Peyer's patch (tissue), 4 donors: ENCODE results near the gene METTL17.
"Not testable (repeated sequence)": the region's sequence is repeated elsewhere in the genome, so short reads cannot be mapped to it uniquely, and the experiment has no call there.

Source experiments
- POLR2A ChIP-seq, 2 donors: fragments of 450-650 bp; IDR thresholded peaks; one replicate each; pipeline ENCODE4 v1.5.1; 2017; ENCODE audit warnings: antibody characterized with exemption in 2 of 2, mild to moderate bottlenecking in 2 of 2, moderate library complexity in 2 of 2
- TF ChIP-seq, protein P1 (sequence below), 6 experiments: fragments of 450-650 bp in 4 of 6; fragments of 200-600 bp in 2 of 6; sonication (generic) in 1 of 6; IDR thresholded peaks; one replicate each; pipeline ENCODE4 v1.5.1; 2017 to 2019; ENCODE audit warnings: antibody characterized with exemption in 6 of 6, mild to moderate bottlenecking in 3 of 6, moderate library complexity in 1 of 6

DNA sequence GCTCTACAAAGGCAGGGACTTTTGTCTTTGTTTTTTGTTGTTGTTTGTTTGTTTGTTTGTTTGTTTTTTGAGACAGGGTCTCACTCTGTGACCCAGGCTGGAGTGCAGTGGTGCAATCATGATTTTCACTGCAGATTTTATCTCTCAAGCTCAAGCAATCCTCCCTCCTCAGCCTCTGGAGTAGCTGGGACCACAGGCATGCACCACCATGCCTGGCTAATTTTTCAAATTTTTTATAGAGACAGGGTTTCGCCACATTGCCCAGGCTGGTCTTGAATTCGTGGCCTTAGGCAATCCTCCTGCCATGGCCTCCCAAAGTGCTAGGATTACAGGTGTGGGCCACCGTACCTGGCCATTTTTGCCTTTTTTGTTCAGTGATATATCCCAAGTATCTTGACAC lies 51.2 kb downstream of the METTL17 start:
- TF ChIP-seq, protein P1, sequence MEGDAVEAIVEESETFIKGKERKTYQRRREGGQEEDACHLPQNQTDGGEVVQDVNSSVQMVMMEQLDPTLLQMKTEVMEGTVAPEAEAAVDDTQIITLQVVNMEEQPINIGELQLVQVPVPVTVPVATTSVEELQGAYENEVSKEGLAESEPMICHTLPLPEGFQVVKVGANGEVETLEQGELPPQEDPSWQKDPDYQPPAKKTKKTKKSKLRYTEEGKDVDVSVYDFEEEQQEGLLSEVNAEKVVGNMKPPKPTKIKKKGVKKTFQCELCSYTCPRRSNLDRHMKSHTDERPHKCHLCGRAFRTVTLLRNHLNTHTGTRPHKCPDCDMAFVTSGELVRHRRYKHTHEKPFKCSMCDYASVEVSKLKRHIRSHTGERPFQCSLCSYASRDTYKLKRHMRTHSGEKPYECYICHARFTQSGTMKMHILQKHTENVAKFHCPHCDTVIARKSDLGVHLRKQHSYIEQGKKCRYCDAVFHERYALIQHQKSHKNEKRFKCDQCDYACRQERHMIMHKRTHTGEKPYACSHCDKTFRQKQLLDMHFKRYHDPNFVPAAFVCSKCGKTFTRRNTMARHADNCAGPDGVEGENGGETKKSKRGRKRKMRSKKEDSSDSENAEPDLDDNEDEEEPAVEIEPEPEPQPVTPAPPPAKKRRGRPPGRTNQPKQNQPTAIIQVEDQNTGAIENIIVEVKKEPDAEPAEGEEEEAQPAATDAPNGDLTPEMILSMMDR (IDR thresholded peaks at IDR 0.05): not testable (repeated sequence)
- TF ChIP-seq POLR2A (IDR thresholded peaks at IDR 0.05): not testable (repeated sequence)
